SK-N-SH (cell line): ENCODE data around the gene CASQ1.

Source experiments
- CTCF ChIP-seq: fragments of 200-600 bp; sonication (generic); IDR thresholded peaks from 2 replicates; pipeline ENCODE4 v1.6.1; 2017; ENCODE audit warnings: antibody characterized with exemption, mild to moderate bottlenecking, moderate library complexity
- EP300 ChIP-seq, 2 experiments: IDR thresholded peaks; 2 replicates each; pipeline versions ENCODE4 v1.4.0 to v1.6.1; 2012; ENCODE audit warnings: borderline replicate concordance in 1 of 2, low read depth in 1 of 2, low read length in 1 of 2
- GABPA ChIP-seq: IDR thresholded peaks from 2 replicates; pipeline ENCODE4 v1.4.0; 2012; ENCODE audit warnings: low read depth, mild to moderate bottlenecking
- MAX ChIP-seq: IDR thresholded peaks from 2 replicates; pipeline ENCODE4 v1.4.0; 2012; ENCODE audit warnings: low read depth
- POLR2AphosphoS5 ChIP-seq: IDR thresholded peaks from 2 replicates; pipeline ENCODE4 v1.6.1; 2012; ENCODE audit warnings: low read depth, low read length
- USF1 ChIP-seq: IDR thresholded peaks from 2 replicates; pipeline ENCODE4 v1.4.0; 2012; ENCODE audit warnings: low read depth, borderline replicate concordance
- YY1 ChIP-seq: IDR thresholded peaks from 2 replicates; pipeline ENCODE4 v1.4.0; 2012; ENCODE audit warnings: low read depth, mild to moderate bottlenecking

GRCh38 chr1:160158031-160158430 is 32.3 kb upstream of the CASQ1 start:
- no peak for TF ChIP-seq YY1
- no peak for TF ChIP-seq USF1
- TF ChIP-seq POLR2AphosphoS5, result no peak
- no peak for TF ChIP-seq MAX
- no peak for TF ChIP-seq GABPA
- no peak for TF ChIP-seq CTCF
- no peak for TF ChIP-seq EP300 (IDR thresholded peaks at IDR 0.05; ENCODE audit: borderline replicate concordance in 1 of 2, low read depth in 1 of 2, low read length in 1 of 2)
